ELF-1 (cell line): ENCODE data around the gene ING1.
A peak's percentile ranks its signal among the peaks of the same experiment; 100 is the strongest.
"Not testable (repeated sequence)": the region's sequence is repeated elsewhere in the genome, so short reads cannot be mapped to it uniquely, and the experiment has no call there.

ENCODE experiments used
- DNase-seq: peaks from one replicate; pipeline ENCODE4 v3.0.0-alpha.2; 2016; ENCODE audit warnings: low read depth, low spot score

Gene ING1

DNA sequence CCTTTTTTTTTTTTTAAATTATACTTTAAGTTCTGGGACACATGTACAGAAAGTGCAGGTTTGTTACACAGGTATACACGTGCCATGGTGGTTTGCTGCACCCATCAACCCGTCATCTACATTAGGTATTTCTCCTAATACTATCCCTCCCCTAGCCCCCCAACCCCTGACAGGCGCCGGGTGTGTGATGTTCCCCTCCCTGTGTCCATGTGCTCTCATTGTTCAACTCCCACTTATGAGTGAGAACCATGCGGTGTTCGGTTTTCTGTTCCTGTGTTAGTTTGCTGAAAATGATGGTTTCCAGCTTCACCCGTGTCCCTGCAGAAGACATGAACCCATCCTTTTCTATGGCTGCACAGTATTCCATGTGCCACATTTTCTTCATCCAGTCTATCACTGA is 17.7 kb upstream of the ING1 start:
- DNase-seq = not testable (repeated sequence)

DNA sequence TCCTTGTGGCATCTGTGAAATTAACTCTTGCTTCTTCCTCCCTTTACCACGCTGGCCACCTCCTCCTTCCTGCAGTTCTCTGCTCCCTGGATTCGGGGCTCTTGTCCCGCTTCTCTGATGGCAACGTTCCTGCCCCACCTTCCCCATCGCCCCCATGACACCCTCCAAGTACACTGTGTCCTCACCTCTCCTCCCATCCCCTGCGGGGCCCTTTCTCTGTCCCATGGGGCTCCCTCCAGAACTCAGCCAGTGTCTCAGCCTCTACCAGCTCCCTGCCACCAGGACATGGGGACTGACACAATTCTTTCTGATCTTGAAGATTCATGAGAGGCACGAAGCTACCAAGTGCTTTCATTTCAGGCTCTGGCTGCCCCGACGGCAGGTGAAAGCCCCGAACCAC is 16.7 kb upstream of the ING1 start:
- no peak for DNase-seq

DNA sequence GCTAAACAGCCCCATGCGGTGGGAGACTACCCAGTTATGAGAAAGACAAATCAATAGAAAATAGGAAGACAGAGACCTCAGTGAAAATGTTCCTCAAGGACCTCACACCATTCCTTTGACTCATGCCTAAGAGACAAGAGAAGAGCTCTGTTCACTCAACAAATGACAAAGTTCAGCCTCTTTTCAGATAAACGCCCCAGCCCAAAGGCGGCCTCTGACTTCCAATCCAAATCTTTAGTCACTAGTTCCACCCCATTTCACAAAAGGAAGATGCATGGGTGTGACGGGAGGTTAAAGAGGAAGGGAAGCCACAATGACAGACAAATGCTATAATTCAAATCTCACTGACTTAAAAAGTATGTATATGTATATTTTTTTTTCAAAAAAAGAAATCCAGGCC is 15.7 kb upstream of the ING1 start:
- no peak for DNase-seq

DNA sequence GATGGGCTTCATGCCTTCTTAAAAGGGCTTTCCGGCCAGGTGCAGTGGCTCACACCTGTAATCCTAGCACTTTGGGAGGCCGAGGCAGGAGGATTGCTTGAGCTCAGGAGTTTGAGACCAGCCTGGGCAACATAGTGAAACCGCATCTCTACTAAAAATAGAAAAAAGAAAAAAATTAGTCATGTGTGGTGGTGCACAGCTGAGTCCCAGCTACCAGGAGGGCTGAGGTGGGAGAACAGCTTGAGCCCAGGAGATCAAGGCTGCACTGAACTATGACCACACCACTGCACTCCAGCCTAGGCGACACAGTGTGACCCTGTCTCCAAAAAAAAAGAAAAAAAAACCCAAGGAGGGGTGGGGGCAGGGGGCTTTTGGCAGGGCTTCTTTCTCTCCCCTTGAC is 14.8 kb upstream of the ING1 start:
- DNase-seq = no peak

DNA sequence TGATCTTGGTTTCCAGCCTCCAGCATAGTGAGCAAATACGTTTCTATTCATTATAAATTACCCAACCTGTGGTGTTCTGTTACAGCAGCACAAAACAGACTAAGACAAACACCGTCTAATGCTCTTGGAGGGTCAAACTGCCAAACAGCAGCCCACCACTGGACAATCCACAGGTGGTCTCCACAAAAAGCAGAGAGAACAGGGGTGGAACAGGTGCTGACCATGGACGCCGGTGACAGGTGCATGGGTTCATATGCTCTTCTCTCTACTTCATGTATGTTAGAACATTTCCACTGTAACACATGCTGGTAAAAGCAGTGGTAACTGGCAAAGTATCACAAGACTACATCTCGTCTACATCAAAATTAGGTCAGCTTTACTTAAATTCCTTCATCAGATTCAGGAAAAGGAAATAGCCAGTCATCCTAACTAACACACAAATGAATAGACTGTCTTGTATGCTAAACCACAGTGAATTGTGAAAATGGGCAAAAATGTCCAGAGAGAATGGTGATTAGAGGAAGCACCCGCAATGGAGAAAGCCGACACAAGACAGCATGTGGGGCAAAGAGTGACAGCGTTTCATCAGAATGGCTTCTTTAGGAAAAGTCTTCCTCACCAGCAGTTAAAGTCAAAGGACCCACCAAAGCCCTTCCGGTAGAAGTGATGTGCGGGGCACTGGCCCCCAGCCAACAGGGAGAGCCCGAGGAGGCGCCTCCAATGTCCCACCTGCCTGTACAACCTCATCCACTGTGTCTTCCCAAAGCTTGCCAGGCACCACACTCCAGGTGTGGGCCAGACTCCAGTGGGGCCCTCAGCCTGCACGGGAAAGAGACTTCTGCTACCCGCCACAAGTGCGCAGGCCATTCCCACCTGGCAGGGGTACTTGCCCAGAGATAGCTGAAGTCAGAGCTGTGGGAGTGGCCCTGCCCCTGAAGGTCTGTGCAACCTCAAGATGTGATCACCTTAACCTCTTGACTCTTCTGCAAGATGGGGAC is 14.1 kb upstream of the ING1 start:
- DNase-seq = no peak

DNA sequence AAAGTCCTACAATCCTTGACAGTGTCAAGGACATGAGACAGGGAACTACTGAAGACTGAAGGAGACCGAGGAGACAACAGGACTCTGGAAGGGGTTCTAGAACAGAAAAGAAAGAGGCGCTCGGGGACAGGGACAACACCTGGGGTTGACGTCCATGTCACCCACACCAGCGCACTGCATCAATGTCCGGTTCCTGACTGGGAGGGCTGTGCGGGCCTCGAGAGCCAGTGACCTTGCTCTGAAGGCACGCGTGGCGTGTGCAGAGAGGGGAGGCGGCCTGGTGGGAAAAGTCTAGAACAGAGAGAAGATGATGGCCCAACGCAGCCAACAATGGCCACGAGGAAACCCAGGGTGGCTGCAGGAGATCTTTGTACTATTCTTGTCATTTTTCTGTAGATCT is 13.3 kb upstream of the ING1 start:
- no peak for DNase-seq

DNA sequence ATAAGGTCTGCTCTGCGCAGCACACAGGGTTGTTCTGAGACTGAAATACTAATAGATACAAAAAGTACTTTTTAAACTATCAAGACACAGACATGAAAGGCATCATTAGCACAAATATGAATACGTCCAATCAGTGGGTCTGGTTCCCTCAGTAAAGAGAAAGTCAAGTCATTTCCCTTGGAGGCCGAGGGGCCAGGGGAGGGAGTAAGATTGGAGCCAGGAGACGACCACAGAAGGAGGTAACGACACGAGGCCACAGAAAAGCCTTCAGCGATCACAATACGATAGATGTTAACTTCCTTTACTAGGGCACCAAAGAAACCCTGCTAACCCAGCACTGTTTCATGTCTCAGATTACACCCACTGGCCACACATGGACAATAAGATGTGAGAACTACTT is 12.9 kb upstream of the ING1 start:
- no peak for DNase-seq

DNA sequence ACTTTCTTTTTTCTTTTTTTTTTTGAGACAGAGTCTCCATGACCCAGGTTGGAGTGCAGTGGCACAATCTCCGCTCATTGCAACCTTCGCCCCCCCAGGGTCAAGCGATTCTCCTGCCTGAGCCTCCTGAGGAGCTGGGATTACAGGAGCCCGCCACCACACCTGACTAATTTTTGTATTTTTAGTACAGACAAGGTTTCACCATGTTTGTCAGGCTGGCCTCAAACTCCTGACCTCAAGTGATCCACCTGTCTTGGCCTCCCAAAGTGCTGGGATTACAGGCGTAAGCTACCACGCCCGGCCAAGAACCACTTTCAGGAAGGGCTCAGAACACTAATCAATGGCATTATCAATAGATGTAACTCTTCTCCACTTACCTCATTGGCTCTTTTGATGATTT is 12.4 kb upstream of the ING1 start:
- not testable (repeated sequence) for DNase-seq

DNA sequence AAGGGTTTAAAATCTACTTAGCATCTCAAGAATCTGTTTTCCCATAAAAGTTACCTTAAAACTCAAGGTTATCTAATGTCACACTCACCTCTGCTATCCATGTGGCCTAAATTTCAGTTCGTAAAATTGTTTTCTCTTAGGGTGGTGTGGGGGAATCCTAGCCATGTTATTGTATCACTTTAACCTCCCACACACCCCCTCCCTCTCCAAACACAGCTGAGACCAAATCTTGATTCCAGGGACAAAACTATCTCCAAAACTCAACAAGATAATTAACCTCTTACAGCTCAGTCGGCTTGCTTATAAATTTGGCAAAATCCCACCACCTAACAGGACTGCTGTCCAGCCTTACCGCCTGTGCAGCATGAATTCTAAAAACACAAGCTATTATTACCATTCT is 11.4 kb upstream of the ING1 start:
- DNase-seq = no peak

DNA sequence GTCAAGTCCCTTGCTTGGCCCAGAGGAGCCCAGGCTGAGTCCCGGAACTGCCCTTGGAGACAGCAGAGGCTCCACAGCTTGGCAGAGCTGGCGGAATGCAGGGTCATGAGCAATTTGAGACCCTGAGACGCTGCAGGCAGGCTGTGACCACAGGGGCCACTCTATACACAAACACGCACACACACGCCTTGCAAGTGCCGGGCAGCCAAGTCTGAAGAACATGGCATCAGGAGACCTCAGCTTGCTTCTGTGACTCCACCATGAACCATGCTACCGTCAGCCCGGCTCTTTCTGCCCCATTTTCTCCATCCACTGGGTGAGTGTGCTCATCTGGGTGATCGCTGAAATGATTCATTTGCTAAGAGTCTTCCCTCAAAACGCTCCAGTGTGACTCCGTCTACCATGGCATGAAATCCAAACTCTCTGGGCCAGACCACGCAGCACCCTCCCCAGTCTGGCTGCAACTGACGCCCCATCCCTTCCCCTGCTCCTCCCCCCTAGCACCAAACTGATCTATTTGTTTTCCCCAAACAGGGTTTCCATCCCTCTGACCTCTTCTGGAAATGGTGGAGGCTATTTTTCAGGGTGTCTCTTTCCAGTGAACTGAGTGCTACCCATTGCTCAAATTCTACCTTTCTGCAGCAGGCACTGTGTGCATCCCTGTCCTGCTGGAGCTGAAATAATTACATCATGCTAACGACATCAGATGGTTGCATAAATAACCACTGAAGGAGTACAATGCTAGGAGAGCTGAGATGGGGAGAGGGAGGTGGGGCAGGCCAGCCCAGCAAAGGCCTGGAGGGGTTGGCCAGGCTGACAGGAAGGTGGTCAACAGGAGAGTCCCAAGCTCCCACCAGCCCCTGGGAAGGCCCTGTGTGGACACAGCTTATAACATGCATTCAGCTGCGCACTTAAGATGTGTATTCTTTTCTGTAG is 10.6 kb upstream of the ING1 start:
- no peak for DNase-seq

DNA sequence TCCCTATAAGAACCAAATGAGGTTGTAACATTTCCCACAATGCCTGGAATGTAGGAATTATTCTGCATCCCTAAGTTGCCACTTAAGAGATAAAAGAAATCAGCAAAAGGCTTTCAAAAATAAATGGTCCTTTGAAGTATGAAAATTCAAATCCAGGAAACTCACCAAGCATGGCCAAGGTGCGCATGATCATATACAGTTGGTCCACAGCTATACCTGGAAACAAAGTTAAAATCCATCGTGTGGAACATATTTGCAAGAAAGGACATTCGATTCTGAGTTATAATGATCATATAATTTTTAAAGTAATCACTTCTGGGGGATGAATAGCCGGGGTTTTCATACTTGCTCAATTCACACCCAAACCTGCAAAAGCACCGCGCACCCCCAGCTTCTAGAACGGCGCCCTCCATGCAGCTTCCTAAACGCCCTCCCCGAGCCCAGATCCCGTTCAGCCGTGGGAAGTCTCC is 8.1 kb upstream of the ING1 start:
- DNase-seq = peak; percentile 10

DNA sequence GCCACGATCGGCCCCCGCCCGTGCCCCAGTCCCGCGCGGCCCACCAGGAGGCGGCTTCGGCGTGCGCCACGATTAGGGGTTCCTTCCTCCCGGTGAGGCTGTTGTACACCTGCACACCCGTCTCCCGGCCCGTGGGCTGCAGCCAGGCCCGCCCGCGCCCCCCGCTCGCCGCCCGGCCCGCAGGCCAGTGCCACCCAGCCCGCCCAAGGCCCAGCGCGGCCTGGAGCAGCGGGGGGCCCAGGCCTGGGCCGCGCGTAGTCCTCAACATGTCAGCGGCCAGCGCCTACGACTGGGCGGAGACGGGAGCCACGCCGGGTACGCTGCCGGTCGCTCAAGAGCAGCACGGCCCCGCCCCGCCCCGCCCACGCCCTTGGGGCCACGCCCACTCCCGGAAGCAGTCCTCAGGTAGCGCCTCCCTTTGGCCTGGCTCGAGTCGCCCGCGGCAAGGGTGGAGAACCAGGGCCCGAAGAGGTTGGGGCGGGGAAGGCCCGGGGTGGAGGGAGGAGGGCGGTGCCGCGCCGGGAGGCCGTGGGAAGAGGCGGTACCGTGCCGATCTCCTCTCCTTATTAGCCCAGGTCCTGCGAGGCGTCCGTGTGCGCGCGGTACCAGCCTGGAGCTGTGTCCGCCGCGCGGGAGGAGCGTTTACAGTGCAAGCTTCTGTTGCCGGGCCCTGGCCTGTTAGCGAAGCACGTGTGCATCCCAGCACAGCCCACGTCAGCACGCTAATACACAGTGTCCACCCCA is 7.5 kb upstream of the ING1 start, which contains the start of gene CARS2:
CARS2 (minus strand) TSS at position 291 of the 744 bp plus-strand sequence; CDS start at position 268, 23 bp downstream.
- peak; percentile 99 for DNase-seq

DNA sequence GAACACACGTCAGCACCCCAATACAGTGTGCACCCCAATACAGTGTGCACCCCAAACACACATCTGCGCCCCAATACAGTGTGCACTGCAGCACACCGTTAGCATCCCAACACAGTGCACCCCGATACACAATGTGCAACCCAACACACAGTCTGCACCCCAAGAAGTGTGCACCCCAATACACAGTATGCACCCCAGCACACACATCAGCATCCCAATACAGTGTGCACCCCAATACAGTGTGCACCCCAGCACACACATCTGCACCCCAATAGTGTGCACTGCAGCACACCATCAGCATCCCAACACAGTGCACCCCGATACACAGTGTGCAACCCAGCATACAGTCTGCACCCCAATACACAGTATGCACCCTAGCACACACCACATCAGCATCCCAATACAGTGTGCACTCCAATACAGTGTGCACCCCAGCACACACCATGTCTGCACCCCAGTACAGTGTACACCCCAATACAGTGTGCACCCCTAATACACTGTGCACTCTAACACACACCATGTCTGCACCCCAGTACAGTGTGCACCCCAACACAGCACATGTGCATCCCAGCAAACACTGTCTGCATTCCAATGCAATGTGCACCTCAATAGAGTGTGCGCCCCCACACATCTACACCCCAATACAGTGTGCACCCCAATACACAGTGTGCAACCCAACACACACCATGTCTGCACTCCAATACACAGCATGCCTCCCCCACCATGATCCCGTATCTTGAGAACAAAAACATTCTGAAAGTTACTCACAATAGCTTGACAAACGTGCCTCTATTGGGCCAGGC is 6.7 kb upstream of the ING1 start:
- peak; percentile 44 for DNase-seq

DNA sequence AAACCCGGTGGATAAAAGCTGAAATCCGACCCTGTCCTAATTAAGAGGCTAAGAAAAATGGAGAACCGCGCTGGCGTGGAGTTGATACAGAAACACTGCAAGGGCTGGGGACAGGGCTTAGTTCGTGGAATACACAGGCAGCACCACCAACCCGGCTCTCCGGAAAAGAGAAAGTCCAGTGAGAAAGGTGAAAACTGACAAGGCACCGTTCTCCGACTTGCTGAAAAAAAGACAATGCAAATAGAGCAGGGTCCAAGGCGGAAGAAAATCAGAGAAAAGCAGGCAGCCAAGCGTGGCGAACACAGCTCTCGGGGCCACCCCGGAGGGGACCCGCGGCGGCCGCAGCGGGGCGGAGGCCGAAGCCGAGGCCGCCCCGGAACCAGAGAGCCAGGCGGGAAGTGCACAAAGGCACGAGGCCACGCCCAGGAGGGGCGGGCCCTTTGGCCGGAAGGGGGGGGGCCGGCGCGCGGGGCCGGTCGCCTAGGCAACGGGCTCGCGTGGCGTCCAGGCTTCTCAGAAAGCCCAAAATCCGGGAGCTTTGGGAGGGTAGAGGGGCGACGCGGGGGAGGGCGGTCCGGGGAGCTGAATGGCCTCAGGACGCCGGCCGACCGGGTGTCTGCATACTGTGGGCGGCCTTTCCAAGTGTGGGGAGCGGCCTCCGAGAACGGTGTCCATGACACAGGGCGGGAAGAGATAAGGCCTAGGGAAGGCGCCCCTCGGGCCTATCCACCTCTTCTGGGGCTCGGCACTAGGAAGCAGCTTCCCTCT is 1.2 kb upstream of the ING1 start:
- peak; percentile 92 for DNase-seq

DNA sequence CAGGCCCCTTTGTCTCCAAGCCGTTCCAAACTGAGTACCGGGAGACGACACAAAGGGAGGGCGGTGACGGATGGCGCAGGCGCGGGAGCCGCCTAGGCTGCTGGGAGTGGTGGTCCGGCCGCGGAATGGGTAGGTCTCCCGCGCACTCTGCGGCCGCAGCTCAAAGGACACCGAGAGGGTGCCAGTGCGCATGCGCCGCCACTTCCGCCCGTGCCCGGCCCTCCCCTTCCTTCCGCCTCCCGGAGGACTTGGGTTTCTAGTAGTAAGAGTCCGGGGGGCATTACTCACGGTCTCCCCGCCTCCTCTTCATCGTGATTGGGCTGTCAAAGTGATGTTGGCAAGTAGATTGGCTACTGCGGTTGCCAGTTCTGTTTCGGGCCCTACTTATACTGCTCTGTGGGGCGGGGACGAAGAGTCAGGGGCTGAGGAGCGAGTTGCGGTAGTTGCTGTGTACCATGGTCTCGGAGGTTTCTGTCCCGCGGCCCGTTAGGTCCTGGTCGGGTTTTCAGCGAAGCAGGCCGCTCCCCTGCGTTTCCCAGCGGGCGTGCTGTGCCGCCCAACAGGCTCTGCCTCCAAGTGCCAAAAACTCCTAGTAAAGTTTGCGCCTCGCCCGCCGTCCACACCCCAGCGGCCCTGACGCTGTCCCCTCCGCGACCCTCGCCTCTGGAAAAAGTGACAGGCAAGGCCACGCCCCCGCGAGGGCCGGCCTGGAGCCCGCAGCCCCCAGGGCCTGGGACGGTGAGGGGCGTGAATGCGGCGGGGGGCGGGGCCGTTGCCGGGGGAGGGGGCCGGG is 455 bp upstream of the ING1 start:
- peak; percentile 100 for DNase-seq

DNA sequence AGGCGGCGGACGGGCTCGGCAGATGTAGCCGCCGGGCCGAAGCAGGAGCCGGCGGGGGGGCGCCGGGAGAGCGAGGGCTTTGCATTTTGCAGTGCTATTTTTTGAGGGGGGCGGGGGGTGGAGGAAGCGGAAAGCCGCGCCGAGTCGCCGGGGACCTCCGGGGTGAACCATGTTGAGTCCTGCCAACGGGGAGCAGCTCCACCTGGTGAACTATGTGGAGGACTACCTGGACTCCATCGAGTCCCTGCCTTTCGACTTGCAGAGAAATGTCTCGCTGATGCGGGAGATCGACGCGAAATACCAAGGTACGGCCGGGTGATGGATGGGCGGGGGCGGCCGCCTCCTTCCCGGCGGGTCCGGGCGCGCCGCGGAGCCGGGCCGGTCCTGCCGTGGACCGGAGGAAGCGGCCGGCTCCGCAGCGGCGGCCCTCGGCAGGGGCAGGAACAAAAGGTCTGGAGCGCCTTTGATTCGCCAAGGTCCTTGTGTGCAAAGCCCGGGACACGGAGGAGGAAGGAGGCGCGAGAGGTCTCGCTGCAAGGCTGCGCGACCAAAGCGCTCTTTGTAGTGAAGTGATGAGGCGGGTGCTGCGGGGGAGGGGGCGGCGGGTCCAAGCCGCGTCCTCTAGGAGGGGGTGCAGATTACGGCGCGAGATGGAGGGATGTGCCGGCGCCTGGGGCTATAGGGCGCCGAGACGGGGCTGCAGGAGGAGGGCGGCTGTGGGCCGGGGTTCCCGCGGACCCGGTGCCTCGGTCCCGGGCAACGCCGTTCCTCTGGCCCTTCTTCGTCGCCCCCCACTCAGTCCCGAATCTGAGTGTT is 689 bp downstream of the ING1 start:
- peak; percentile 23 for DNase-seq

DNA sequence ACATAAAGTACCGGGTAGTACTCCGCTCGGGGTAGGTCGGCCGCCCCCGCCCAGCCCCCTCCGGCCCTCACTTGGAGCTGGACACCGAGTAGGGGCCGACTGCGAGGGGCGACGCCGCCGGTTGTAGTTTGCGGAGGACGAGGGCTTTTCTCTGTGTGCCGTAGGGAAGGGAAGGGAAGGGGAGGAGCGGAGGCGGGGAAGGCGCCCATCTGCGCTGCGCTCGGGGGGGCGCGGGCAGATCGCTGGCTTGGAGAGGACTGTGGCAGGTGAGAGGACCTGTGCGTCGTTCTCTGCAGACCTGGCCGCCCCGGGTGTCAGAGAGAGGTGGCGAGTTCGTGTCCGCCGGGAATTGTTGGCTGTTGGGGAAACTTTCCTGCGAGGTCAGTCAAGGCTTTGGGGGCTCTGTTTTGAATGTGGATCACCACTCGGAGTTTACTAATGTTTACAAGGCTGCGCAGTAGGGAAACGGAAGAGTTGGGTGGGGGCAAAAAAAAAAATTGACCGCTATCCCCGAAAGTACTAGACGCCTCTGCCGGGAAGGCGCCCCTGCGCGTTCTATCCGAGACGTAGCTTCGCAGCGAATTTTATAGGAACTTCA is 1.4 kb downstream of the ING1 start:
- DNase-seq = no peak
